Naive thymus-derived CD4-positive, alpha-beta T cell (primary cell): ENCODE results near the gene SLC2A6. TPM values are rescaled to one million over a fixed set of nuclear protein-coding genes. Genes with fewer than 3 reads are reported as not detected.

ENCODE experiments used
- ATAC-seq: fragments of 150-1000 bp; cut with Tn5 transposase; 2 replicates; pipeline ENCODE4 v1.10.0; 2021; ENCODE audit warnings: mild to moderate bottlenecking, moderate library complexity
- CTCF ChIA-PET: fragments of 350-600 bp; sonication (Branson Sonifier 250); formaldehyde crosslinking; loops from one replicate; lab custom pipeline; 2021; ENCODE audit warnings: antibody characterized with exemption; lab: Charles Lee
- POLR2A ChIA-PET: fragments of 350-600 bp; sonication (Branson Sonifier 250); formaldehyde crosslinking; loops from one replicate; lab custom pipeline; 2021; ENCODE audit warnings: antibody characterized with exemption, inconsistent platforms; lab: Charles Lee
- DNase-seq, 9 donors: peaks; one replicate each; pipeline versions ENCODE4 v3.0.0 to v3.0.0-alpha.2; 2020 to 2022; ENCODE audit warnings: mixed read lengths in 1 of 9
- H3K27ac ChIP-seq: one replicate; pipeline ENCODE4 v1.7.0; 2013; ENCODE audit warnings: mild to moderate bottlenecking, low read depth, low read length, moderate library complexity
- H3K27me3 ChIP-seq, 2 donors: one replicate each; pipeline ENCODE4 v1.7.0; 2013; ENCODE audit warnings: low read length in 2 of 2, mild to moderate bottlenecking in 2 of 2, moderate library complexity in 2 of 2; ENCODE audit not compliant: control insufficient read depth in 2 of 2, insufficient read depth in 2 of 2
- H3K36me3 ChIP-seq, 3 experiments: 1 replicate in 2 of 3; 2 replicates in 1 of 3; pipeline ENCODE4 v1.7.0; 2013; ENCODE audit warnings: low read length in 3 of 3, mild to moderate bottlenecking in 3 of 3, moderate library complexity in 1 of 3; ENCODE audit not compliant: insufficient read depth in 3 of 3, control insufficient read depth in 2 of 3
- H3K4me1 ChIP-seq, 2 donors: one replicate each; pipeline ENCODE4 v1.7.0; 2013; ENCODE audit warnings: low read length in 2 of 2, mild to moderate bottlenecking in 2 of 2, moderate library complexity in 1 of 2; ENCODE audit not compliant: control insufficient read depth in 2 of 2, insufficient read depth in 2 of 2
- H3K4me3 ChIP-seq: 2 replicates; pipeline ENCODE4 v1.7.0; 2013; ENCODE audit warnings: mild to moderate bottlenecking, low read length
- H3K9me3 ChIP-seq, 3 experiments: 1 replicate in 2 of 3; 2 replicates in 1 of 3; pipeline ENCODE4 v1.7.0; 2013; ENCODE audit warnings: low read length in 3 of 3; ENCODE audit not compliant: control insufficient read depth in 2 of 3
- H3K27ac Mint-ChIP-seq, 9 donors: one replicate each; pipeline ENCODE4 v1.8.0; 2020 to 2022; ENCODE audit warnings: mixed read lengths in 9 of 9, mild to moderate bottlenecking in 8 of 9, moderate library complexity in 5 of 9, inconsistent platforms in 2 of 9
- H3K27me3 Mint-ChIP-seq, 5 donors: one replicate each; pipeline ENCODE4 v1.8.0; 2021 to 2022; ENCODE audit warnings: mixed read lengths in 5 of 5, mild to moderate bottlenecking in 1 of 5
- H3K36me3 Mint-ChIP-seq, 5 donors: one replicate each; pipeline ENCODE4 v1.8.0; 2020 to 2022; ENCODE audit warnings: mixed read lengths in 5 of 5, mild to moderate bottlenecking in 3 of 5, inconsistent platforms in 1 of 5
- H3K4me1 Mint-ChIP-seq, 7 donors: one replicate each; pipeline ENCODE4 v1.8.0; 2020 to 2022; ENCODE audit warnings: mixed read lengths in 7 of 7, mild to moderate bottlenecking in 3 of 7, inconsistent platforms in 1 of 7
- H3K4me3 Mint-ChIP-seq, 10 donors: one replicate each; pipeline ENCODE4 v1.8.0; 2020 to 2022; ENCODE audit warnings: mild to moderate bottlenecking in 10 of 10, mixed read lengths in 10 of 10, moderate library complexity in 6 of 10, inconsistent platforms in 2 of 10
- H3K9me3 Mint-ChIP-seq, 11 donors: one replicate each; pipeline ENCODE4 v1.8.0; 2020 to 2022; ENCODE audit warnings: mixed read lengths in 11 of 11, mild to moderate bottlenecking in 4 of 11, inconsistent platforms in 1 of 11, moderate library complexity in 1 of 11
- intact Hi-C, 2 donors: fragments of 100-400 bp; cut with micrococcal nuclease; formaldehyde crosslinking; loops; one replicate each; pipeline ENCODE4 v1.15.1; 2023
- polyA plus RNA-seq, 2 donors: library from polyadenylated mRNA; unstranded; fragments of 300-500 nt; fragmentation: Illumina TruSeq; gene quantifications; one replicate each; pipeline ENCODE4 v1.2.3, GENCODE V29; 2021
- total RNA-seq, 6 experiments: library from RNA in 5 of 6; stranded (reverse) in 5 of 6; gene quantifications; 1 replicate in 5 of 6; 2 replicates in 1 of 6; pipeline ENCODE4 v1.2.3 and lab custom pipeline; 2021 to 2026

Gene SLC2A6
- total and polyA plus RNA-seq, 7 experiments from 2014 or later = 2.4 to 34.7 (median 3.4) TPM

DNA sequence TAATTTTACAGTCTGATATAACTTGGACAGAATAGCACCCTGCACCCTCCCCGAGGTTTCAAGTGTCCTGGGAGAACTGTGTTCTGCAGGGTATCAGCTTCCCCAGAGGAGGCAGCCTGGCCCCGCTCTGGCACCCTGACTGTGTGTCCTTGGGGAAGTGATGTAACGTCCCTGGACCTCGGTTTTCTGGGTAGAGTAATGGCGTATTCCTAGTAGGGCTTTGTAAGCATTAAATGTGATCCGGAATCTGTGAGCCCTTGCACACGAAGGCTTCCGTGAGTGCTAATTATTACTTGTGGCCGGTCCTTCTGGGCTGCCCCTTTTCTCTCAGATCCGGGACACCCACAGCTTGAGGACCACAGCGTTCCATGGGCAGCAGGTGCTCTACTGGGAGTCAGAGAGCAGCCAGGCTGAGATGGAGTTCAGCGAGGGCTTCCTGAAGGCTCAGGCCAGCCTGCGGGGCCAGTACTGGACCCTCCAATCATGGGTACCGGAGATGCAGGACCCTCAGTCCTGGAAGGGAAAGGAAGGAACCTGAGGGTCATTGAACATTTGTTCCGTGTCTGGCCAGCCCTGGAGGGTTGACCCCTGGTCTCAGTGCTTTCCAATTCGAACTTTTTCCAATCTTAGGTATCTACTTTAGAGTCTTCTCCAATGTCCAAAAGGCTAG lies 20.1 kb downstream of the SLC2A6 start:
- no peaks in the 10 kb centered on the region for H3K27me3 ChIP-seq
- H3K9me3 Mint-ChIP-seq = no peaks in the 10 kb centered on the region
- H3K27ac ChIP-seq = peak overlapping the region; percentile 79
- DNase-seq = no peak
- H3K27me3 Mint-ChIP-seq = peaks cover 0 to 10% (median 0%) of the 10 kb centered on the region in 5 donors
- peak overlapping the region in 3 of 9 donors; percentile 92 to 93 (median 92) for H3K27ac Mint-ChIP-seq
- H3K36me3 ChIP-seq = no peaks in the 10 kb centered on the region
- peaks cover 0 to 7% (median 4%) of the 10 kb centered on the region in 7 donors for H3K4me1 Mint-ChIP-seq
- H3K9me3 ChIP-seq = no peaks in the 10 kb centered on the region
- H3K4me3 Mint-ChIP-seq = peak overlapping the region; percentile 88 to 94 (median 90)
- no peak for ATAC-seq
- ChIA-PET POLR2A (interaction anchor here (0.6 to 1.6 kb wide), 6 partner anchors 81 to 428 kb away, joined by 3 to 7 read pairs (median 4); partner anchors contain the start of genes GTF3C5, MED22, RPL7A and STKLD1), CTCF (interaction anchor here (1.3 kb wide), 1 partner anchor 20 kb away, joined by 4 read pairs; the partner anchor contains the start of gene SLC2A6)
- peaks cover 6% of the 10 kb centered on the region in 2 donors for H3K4me1 ChIP-seq
- no peaks in the 10 kb centered on the region for H3K36me3 Mint-ChIP-seq
- H3K4me3 ChIP-seq = peak overlapping the region; percentile 88
- intact Hi-C loops = loop anchor here (1.0 to 10.0 kb wide), 8 partner anchors 21 to 691 kb away; partner anchors contain the start of genes REXO4 (in 2 of the 2), SLC2A6 (in 2 of the 2), STKLD1 (in 2 of the 2) and SURF4 (in 2 of the 2)

- ChIA-PET POLR2A (no interaction called here), CTCF (interaction anchor here (0.5 kb wide), 1 partner anchor 38 kb away, joined by 3 read pairs; no protein-coding TSS in a partner anchor)
- H3K4me3 Mint-ChIP-seq = no peak overlapping the region
- DNase-seq (no peak), ATAC-seq (no peak)
- no peaks in the 10 kb centered on the region for H3K36me3 Mint-ChIP-seq
- H3K4me3 ChIP-seq = no peak overlapping the region
- peaks cover 6% of the 10 kb centered on the region in 2 donors for H3K4me1 ChIP-seq
- H3K27ac Mint-ChIP-seq = no peak overlapping the region
- no peaks in the 10 kb centered on the region for H3K9me3 Mint-ChIP-seq
- H3K4me1 Mint-ChIP-seq = peaks cover 0 to 7% (median 4%) of the 10 kb centered on the region in 7 donors
- no peaks in the 10 kb centered on the region for H3K36me3 ChIP-seq
- intact Hi-C loops = loop anchor here (5.0 to 10.0 kb wide), 3 partner anchors 110 to 690 kb away; partner anchors contain the start of genes MED22 (in 1 of the 2), RPL7A (in 1 of the 2) and VAV2 (in 1 of the 2)
- no peaks in the 10 kb centered on the region for H3K27me3 ChIP-seq
- no peak overlapping the region for H3K27ac ChIP-seq
- peaks cover 0 to 10% (median 0%) of the 10 kb centered on the region in 5 donors for H3K27me3 Mint-ChIP-seq
- H3K9me3 ChIP-seq = no peaks in the 10 kb centered on the region
Measured at GRCh38 chr9:133457748-133458147, 21.2 kb downstream of the SLC2A6 start.

GRCh38 chr9:133457233-133457632 lies 21.7 kb downstream of the SLC2A6 start:
- CTCF ChIA-PET = no interaction called here
- H3K4me1 Mint-ChIP-seq = peaks cover 0 to 7% (median 4%) of the 10 kb centered on the region in 7 donors

GRCh38 chr9:133456409-133456808 lies 22.5 kb downstream of the SLC2A6 start:
- H3K9me3 ChIP-seq = no peaks in the 10 kb centered on the region
- intact Hi-C loops = loop anchor here (5.0 to 10.0 kb wide), 3 partner anchors 109 to 689 kb away; partner anchors contain the start of genes MED22 (in 1 of the 2), RPL7A (in 1 of the 2) and VAV2 (in 1 of the 2)
- Mint-ChIP-seq H3K36me3 (no peaks in the 10 kb centered on the region), H3K4me1 (peaks cover 0 to 7% (median 3%) of the 10 kb centered on the region in 7 donors), H3K27me3 (peaks cover 0 to 7% (median 0%) of the 10 kb centered on the region in 5 donors), H3K4me3 (peak overlapping the region in 1 of 10 donors; percentile 18), H3K9me3 (no peaks in the 10 kb centered on the region), H3K27ac (no peak overlapping the region)
- ATAC-seq (no peak), DNase-seq (no peak)
- POLR2A ChIA-PET = no interaction called here
- CTCF ChIA-PET = no interaction called here
- no peaks in the 10 kb centered on the region for H3K36me3 ChIP-seq
- H3K27me3 ChIP-seq = no peaks in the 10 kb centered on the region
- no peak overlapping the region for H3K4me3 ChIP-seq
- peaks cover 6% of the 10 kb centered on the region in 2 donors for H3K4me1 ChIP-seq
- H3K27ac ChIP-seq = no peak overlapping the region

More at GRCh38 chr9:133457233-133457632, 21.7 kb downstream of the SLC2A6 start:
- H3K36me3 Mint-ChIP-seq = no peaks in the 10 kb centered on the region
- intact Hi-C loops = loop anchor here (5.0 to 10.0 kb wide), 3 partner anchors 110 to 690 kb away; partner anchors contain the start of genes MED22 (in 1 of the 2), RPL7A (in 1 of the 2) and VAV2 (in 1 of the 2)
- ATAC-seq = no peak
- H3K4me3 ChIP-seq = no peak overlapping the region
- no peak for DNase-seq
- no peak overlapping the region for H3K4me3 Mint-ChIP-seq
- peaks cover 6% of the 10 kb centered on the region in 2 donors for H3K4me1 ChIP-seq
- H3K27me3 ChIP-seq = no peaks in the 10 kb centered on the region
- H3K27ac Mint-ChIP-seq = no peak overlapping the region
- H3K9me3 ChIP-seq = no peaks in the 10 kb centered on the region
- POLR2A ChIA-PET = no interaction called here
- no peaks in the 10 kb centered on the region for H3K36me3 ChIP-seq
- H3K9me3 Mint-ChIP-seq = no peaks in the 10 kb centered on the region
- peaks cover 0 to 7% (median 0%) of the 10 kb centered on the region in 5 donors for H3K27me3 Mint-ChIP-seq
- H3K27ac ChIP-seq = no peak overlapping the region

GRCh38 chr9:133455936-133456335 lies 23.0 kb downstream of the SLC2A6 start:
- Mint-ChIP-seq H3K27me3 (peaks cover 0 to 7% (median 0%) of the 10 kb centered on the region in 5 donors), H3K36me3 (no peaks in the 10 kb centered on the region), H3K4me1 (peaks cover 0 to 7% (median 3%) of the 10 kb centered on the region in 7 donors), H3K4me3 (no peak overlapping the region), H3K27ac (no peak overlapping the region), H3K9me3 (no peaks in the 10 kb centered on the region)
- DNase-seq = no peak
- Histone ChIP-seq H3K27me3 (no peaks in the 10 kb centered on the region), H3K4me3 (no peak overlapping the region), H3K9me3 (no peaks in the 10 kb centered on the region), H3K27ac (no peak overlapping the region), H3K4me1 (peaks cover 6% of the 10 kb centered on the region in 2 donors), H3K36me3 (no peaks in the 10 kb centered on the region)
- intact Hi-C loops = loop anchor here (5.0 to 10.0 kb wide), 3 partner anchors 109 to 689 kb away; partner anchors contain the start of genes MED22 (in 1 of the 2), RPL7A (in 1 of the 2) and VAV2 (in 1 of the 2)
- POLR2A ChIA-PET = no interaction called here
- no peak for ATAC-seq
- CTCF ChIA-PET = no interaction called here

- H3K27me3 Mint-ChIP-seq = peaks cover 0 to 2% (median 0%) of the 10 kb centered on the region in 5 donors
- peaks cover 0 to 4% (median 2%) of the 10 kb centered on the region in 7 donors for H3K4me1 Mint-ChIP-seq
- Histone ChIP-seq H3K36me3 (no peaks in the 10 kb centered on the region), H3K4me1 (peaks cover 6% of the 10 kb centered on the region in 2 donors), H3K9me3 (no peaks in the 10 kb centered on the region), H3K27ac (no peak overlapping the region), H3K4me3 (no peak overlapping the region), H3K27me3 (no peaks in the 10 kb centered on the region)
- no peaks in the 10 kb centered on the region for H3K36me3 Mint-ChIP-seq
- ChIA-PET POLR2A (no interaction called here), CTCF (no interaction called here)
- H3K9me3 Mint-ChIP-seq = no peaks in the 10 kb centered on the region
- no peak overlapping the region for H3K4me3 Mint-ChIP-seq
- intact Hi-C loops = loop anchor here (5.0 to 10.0 kb wide), 3 partner anchors 108 to 688 kb away; partner anchors contain the start of genes MED22 (in 1 of the 2), RPL7A (in 1 of the 2) and VAV2 (in 1 of the 2)
- H3K27ac Mint-ChIP-seq = no peak overlapping the region
- ATAC-seq (no peak), DNase-seq (no peak)
Measured at GRCh38 chr9:133454943-133455673, 23.8 kb downstream of the SLC2A6 start.
